HG03196 (cell line): ENCODE data around the gene WNT7A.

Experiments
- ATAC-seq: cut with Tn5 transposase; IDR thresholded peaks from one replicate; pipeline ENCODE4 v1.9.1; 2021; ENCODE audit not compliant: unreplicated experiment

WNT7A gene

DNA sequence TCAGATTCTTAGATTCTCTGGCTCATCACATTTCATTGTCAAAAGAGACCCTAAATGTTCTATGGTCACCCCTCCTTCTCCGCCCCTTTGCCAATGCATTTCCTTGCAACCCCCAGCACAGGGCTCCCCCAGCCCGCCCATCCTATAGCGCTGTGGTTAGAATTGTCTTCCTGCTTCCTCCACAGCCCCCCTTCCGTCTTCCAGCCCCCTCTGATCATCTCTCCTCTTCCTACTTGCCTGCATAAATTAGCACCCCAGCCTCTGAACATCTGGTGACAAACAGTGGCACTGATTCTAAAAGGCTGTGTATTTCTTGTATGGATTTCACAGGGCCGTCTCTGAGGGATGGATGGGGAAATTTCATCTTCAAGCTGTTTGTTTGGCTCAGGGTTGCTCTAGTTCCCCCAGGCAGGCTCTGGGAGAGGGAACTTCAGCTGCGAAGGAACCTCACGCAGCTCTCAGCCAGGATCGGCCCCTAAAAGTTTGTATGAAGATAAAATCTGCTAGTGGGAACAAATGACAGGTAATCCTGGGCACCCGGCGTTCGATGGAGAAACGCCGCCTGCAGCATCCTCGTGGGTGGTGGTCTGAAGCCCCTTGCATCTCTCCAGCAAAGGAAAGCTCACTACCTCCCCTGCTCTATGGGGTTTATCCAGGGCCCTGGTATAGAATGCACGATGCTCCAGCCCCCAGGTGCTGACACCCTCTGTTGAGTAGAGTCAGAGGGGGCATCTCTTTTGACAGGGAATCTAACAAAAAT lies 83.0 kb downstream of the WNT7A start:
- no peak for ATAC-seq

DNA sequence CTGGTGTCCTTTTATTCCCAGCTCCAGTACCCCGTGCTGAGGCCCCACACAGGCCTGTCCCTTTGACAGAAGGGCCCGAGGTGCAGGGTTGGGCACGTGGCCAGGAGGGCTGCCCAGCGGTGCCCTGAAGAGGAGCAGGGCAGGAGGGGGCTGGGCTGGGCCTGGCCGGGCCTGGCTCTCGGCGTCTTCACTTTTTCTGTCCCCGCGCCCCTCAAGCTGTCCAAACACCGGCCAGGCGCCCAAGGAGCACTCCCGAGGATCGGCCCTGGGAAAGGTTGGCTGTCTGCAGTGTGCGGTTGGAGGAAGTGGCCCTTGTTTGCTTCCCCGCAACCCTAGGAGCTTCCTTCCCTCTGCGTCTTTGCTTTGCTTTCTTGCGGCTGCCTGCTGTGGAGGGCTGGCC lies 84.1 kb downstream of the WNT7A start:
- no peak for ATAC-seq

DNA sequence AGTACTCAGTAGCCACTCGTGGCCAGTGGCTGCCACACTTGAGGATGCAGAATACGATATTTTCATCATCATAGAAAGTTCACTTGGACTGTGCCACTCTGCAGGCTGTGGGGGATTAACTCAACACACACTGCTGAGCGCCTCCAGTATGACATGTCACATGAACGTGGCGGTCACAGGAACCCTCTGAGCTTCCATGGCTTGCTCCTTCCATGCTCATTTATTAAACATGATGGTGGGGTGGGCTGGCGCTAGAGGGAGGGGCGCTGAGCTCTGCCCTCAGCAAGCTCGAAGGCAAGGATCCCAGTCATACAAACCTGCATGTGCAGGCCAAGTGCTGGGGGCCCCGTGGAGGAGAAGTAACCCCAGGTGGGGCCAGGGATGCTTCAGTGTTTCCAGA lies 85.5 kb downstream of the WNT7A start:
- ATAC-seq, result no peak

DNA sequence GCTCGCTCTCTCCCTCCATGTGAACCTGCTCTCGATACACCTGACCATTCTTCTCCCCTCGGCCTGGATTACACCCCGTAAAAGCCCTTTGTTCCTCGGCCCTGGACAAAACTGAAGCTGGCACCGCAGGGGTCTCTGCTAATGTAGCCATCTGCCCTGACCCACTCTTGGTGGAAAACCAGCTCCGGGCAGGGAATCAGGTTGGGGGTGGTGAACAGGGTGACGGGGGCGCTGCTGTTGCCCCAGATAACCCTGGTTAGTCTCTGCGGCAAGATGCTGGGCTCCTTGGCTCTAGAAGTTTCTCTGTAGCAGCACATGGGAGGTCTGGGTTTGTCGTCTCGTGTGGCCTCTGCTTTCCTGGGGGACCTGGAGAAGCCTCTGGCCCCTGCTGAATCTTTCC lies 86.4 kb downstream of the WNT7A start:
- ATAC-seq, result no peak

DNA sequence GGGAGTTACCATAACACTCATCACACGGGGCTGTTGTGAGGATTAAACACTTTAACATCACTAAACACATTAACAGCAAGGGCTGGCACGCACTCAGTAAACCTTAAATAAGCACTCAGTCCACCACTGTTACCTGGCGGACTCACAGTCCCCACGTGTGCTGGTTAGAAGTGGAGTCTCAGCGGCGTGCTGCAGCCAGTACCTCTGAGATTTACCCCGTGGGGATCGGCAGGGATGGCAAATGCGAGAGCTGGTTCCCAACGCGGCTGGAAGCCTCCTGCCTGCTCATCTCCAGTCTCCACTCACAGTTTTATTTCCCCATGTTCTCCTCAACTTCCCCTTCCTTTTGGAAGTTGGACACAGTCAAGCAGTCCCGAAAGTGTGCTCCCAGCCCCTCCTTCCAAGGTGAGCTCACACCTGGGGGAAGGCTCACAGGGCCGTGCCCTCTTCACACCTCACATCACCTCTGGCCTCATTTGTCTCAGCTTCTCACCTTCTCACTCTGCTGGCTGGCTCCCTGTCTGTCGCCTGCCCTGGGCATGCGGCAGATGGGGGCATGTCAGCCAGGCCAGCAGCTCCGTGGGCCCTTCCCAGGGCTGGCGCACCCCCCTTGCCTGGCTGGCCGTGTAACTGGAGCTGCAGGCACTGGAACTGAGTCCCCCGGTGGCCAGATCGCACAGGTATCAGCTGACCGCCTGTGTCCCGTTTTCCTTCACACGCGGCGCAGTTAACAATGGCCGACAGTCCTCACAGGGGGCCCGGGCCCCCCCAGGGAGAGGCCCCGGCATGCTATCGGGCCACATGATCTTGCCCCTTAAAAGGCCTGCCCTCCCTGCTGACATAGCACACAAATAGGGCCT lies 87.1 kb downstream of the WNT7A start:
- no peak for ATAC-seq

DNA sequence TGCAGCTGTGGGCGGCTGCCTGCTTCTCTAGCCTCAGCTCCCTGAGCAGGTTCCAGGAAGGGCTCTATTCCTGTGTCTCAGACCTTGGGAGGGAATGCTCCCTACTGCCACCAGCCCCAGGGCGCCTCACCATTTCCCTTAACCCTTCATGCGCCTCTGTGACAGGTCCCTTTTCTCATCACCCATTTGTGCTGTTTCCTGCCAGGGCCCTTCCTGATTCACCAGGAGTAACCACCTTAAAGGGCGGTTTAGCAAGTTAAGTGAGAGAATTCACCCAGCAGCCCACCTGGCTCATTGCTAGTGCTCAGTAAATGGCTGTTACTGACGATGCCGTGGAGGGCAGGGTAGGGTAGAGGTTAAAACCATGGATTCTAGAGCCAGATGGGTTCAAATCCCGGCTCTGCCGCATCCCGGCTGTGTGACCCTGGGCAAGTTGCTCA lies 87.8 kb downstream of the WNT7A start:
- no peak for ATAC-seq

DNA sequence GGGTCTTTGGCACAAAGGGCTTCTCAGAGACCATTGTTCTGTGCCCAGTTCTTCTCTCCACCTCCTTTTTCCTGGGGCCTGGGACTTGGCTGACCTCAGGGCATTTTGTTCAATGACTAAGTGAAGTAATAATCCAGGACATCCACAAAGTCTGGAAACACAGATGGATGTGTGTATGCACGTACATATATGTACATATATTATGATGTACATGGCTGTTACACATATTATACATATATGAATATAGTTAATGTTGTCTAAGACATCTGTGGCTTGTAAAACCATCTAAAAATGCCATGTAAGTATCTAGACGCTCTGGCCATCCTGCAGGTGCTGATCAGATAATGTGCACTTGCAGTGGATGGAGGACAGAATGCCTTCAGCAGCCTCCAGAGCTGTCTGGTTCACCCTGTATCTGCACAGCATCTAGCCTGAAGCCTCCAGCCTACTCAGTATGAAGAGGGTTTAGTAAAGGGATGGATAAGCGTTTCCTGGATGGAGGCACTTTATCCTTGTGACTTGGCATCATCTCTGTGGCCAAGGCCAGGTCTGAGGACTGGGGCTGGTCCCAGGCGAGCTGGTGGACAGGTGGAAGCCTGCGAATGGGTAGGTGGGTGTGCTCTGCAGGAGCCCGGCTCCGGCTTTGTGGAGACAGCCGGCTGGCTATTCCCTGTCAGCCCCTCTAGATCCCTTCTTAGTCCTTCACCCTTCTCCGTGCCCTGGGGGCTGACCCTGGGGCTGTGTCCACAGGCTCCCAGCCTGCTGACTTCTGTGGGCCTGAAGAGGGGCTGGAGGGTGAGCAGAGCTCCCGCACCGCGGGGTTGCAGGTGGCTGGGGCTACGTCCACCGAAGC lies 88.4 kb downstream of the WNT7A start:
- no peak for ATAC-seq

DNA sequence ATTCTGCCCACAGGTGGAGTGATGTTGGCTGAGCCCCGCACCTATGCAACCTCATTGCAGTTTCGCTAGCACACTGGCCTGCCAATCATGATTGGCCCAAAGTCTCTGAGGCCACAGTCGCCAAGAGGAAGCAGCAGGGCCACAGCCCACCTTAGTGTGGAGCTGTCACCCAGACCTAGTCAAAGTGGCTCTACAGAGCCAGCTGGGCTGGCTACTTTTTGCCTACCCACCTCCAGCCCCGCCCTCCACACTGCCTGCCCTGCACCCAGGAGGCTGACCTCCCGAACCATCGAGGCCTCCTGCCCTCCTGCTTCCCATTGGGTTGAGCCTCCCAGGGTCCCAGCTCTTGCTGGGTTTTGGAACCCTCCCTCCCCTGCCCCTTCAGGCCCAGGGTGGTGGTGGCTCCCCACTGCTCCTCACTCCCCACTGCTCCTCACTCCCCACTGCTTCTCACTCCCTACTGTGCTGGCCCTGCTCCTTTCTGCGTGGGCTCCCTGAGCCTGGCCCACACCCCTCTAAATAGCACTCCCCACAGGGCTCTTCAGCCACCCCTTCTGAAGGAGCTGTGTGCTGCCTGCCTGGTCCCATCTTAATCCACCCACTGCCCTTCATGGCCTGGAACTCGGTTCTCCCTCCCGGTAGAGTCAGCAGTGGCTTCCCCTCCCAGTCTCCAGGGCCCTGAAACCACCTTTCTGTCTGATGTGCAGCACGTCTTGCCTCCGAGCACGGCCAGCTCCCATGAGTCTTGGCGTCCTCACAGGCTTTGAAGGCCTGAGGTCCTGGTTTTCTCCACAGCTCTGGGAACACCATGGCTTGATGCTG lies 89.3 kb downstream of the WNT7A start:
- no peak for ATAC-seq

DNA sequence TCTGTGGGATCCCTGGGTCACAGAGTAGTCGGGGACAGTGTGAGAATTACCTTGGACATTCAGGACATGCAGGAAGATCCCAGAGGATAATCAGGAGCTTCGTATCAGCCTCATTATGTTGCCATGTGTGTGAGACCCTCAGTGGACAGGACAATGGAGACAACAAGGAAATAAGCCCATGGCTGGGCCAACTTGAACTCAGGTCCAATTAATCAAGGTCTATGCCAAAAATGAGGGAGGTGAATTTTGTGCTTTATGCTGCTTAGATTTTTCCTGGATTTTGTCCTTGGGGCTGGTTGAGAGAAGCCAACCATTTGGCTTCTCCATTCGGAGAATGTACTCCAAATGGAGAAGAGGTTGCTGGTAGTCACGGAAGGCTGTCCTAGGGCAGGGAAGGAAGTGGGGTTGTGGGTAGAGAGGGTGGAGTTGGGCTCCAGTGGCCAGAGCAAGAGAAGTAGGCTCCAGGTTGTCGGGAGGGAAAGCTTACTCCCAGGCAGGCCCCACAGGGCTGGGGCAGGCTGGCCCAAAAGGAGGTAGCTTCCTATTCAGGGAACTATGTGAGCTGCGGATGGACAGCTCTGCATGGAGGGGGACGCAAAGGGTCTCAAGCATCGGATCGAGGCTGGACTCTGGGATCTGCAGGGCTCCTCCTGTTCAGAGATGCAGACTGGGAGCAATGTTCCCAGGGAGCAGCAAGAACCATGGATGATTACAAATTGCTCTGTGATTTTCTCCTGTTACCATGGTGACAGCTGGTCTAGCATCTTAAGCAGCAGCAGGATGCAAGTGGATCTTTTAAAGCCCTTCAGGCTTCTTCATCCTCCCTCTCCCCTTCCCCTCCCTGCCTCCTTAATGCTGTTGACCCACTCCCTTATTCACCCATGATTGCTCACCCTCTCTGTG lies 91.1 kb downstream of the WNT7A start:
- ATAC-seq, result no peak

DNA sequence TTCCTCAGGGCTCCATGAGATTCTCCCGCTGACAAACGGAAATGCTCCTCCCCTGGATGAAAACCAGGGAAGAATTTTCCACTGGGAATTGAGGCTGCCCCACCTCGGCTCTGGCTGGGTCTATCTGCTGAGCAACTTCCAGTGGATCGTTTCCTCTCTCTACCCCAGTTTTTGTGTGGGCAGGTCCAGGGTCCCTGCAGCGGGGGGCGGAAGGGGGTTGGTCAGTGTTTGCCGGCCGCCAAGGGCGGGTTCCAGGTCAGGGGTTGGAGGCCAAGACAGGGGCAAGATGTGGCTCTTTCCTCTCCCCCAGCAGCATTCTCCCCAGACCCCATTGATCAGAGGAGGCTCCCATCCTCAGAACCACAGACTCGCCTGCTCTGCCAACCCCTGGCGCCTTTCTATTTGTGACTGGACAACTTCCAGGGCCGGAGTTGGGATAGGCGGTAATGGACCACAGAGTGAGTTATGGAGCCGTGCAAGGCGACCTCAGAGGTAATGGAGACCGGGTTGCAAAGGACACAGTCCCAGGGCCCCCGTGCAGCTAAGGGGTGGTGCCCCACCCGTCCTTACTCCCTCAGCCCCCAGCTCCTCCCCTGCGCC lies 92.2 kb downstream of the WNT7A start:
- ATAC-seq, result no peak

DNA sequence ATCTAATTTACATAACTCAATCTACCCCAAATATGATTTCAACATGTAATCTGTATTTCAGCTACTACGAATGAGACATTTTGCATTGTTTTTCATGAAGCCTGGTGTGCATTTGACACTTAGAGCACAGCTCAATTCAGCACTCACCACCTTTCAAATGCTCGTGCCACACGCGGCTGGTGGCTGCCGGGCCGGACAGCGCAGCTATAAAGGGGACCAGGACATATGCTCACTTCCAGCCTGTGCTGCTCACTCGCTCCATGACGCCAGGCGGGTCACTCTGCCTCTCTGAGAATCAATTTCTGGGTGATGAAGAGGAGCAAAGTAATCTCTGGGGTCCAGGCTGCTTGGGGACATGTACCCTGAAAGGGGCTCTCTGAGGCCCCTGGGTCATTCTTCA lies 93.1 kb downstream of the WNT7A start:
- no peak for ATAC-seq

DNA sequence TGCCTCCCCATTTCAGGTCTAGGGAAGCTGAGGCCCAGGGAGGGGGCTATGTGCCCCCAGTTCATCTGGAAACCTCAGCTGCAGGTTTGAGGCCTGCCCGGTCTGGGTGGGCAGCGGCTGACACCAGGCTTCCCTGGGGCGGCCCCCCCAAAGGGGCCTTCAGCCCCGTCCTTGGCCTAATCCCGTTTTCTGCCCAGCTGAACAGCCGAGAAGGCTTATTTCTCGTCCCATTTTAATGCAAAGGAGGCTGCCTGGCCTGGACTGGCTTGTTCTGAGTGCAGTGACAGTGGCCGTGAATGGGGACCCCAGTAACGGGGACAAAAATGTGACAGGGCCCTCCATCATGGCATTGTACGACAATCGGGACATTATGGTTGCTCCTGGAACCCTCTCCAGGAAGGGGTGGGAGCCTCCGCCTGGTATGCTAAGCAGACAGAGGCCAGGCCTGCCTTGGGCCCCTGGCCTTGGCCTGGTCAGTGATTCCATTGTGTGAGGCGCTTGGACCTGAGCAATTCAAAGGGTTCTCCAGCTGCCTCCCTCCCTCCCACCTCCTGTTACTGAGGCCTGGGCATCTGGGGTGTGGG lies 93.9 kb downstream of the WNT7A start:
- no peak for ATAC-seq

DNA sequence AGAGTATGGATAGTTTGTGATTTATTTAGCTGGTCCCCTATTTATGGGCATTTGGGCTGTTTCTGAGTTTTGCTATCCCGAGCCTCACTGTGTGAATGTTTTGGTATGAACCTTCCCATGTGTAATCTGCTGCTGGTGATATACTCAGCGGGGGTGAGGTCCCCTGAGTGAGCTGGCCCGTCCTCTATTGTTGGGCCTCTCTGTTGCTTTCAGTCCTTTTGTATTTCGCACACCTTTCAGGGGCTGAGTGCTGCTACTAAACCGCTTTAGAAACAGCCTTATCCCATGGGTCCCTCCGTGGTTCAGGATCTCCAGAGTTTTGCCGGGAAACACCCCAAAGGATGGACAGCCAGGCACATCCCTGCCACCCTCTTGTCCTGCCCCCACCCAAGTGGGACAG lies 94.5 kb downstream of the WNT7A start:
- ATAC-seq, result no peak

DNA sequence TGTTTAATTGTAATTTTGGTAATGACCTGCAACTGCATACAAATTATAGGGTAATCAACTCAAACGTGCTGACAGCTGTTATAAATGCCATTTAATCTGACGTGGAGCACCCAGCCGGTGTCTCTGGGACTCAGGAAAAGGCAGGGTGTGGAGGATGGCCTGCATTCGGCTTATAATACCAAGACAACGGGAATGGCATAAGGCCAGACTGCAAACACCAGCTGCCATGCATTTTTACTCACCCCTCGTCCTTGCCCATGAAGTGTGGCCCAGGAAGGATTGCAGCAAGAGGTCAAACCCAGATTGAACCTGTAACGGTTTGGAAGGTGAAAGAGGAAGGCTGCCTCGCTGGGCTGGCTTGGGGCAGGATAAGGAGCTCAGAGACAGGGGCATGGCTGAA lies 96.4 kb downstream of the WNT7A start:
- ATAC-seq, result no peak

DNA sequence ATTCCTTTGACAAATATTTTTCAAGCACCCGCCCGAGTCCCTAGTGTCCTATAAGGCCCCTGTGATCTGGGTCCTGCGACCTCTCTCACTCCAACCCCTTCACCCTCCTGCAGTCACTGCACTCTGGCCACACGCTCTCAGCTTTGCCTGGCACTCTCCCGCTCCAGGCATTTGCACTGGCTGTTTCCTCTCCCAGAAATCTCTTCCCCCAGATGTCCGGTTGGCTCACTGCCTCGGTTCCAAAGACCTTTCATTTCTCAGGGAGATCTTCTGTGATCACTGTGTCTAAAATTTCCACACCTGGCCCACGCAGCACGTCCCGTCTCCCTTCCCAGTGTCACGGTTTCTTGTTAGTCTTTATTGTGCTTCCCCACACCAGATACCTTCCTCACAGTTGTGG lies 97.4 kb downstream of the WNT7A start:
- no peak for ATAC-seq

DNA sequence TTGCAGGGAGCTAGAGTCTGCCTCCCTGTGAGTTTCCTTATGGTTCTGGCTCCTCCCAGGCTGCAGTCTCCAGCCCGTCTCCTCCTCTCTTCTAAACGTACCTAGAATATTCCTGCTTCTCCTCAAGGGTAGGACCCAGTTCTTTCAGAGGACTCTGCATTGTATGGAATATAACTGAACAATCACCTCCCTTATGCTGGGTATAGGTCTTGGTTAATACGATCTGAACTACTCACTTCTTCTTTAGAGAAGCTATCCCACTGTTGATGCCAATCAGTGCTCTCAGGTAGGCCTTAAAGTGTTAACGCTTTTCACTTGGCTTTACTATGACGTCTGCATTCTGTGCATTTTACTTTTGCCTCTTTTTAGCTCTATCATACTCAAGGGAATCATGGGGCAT lies 98.5 kb downstream of the WNT7A start:
- ATAC-seq, result no peak

DNA sequence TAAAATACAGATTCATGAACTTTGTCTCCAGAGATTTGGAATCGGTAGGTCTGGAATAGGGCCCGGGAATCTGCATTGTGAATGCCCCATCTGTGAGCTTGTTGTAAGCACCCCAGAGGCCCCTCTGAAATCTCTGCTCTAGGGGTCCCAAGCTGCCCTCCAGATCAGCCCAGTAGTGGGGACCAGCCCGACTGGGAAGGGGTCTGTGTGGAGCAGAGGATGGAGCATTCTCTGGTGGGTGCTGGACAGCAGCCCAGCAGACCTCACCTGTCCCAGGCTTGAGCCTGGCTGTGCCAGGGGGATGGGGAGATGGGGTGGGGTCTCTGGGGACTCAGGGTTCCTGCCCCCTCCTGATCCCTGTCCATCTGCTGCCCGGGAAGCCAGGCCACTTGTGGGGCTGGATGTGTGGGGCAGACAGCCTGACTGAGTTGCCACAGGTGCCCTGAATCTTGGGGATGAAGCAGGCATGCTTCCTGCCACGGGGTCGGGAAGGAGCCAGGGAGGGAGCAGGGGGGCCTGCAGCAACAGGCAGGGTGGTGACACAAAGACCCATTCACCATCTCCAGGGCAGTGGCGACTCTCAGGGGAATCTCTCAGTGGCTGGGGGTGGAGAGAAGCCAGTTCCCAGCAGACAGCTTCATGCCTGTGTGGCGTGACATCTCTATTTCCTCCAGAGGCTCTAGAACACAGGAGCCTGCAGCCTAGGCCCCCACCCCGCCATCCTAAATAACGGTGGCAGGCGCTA lies 99.3 kb downstream of the WNT7A start:
- ATAC-seq, result no peak
